ENCODE results near the gene NANOS2. TPM values are rescaled to one million over a fixed set of nuclear protein-coding genes. Genes with fewer than 3 reads are reported as not detected.

Gene NANOS2
- total and polyA plus RNA-seq, 2 of the 13 experiments (the other 11 are each of a cell fraction or from before 2014, with no cell fraction given): not detected

DNA sequence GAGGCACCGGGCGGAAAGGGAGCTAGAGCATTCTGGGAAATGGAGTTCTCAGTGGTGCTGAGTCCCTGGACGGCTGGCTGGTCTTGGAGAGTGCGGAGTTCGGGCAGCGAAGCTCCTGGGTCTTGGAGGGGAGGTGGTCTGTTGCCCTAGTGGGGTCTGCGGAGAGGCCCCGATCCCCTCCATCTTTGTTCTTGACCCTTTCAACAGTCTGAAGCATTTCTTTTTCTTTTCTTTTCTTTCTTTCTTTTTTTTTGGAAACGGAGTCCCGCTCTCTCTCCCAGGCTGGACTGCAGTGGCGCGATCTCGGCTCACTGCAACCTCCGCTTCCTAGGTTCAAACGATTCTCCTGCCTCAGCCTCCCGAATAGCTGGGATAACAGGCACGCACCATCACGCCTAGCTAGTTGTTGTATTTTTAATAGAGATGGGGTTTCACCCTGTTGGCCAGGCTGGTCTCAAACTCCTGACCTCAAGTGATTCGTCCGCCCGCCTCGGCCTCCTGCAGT, 51.2 kb downstream of the NANOS2 start (continued):
- TF ChIP-seq ATF6 (CRISPR knock-in tag; conservative IDR thresholded peaks at IDR 0.05): no peak
- TF ChIP-seq, protein P1, sequence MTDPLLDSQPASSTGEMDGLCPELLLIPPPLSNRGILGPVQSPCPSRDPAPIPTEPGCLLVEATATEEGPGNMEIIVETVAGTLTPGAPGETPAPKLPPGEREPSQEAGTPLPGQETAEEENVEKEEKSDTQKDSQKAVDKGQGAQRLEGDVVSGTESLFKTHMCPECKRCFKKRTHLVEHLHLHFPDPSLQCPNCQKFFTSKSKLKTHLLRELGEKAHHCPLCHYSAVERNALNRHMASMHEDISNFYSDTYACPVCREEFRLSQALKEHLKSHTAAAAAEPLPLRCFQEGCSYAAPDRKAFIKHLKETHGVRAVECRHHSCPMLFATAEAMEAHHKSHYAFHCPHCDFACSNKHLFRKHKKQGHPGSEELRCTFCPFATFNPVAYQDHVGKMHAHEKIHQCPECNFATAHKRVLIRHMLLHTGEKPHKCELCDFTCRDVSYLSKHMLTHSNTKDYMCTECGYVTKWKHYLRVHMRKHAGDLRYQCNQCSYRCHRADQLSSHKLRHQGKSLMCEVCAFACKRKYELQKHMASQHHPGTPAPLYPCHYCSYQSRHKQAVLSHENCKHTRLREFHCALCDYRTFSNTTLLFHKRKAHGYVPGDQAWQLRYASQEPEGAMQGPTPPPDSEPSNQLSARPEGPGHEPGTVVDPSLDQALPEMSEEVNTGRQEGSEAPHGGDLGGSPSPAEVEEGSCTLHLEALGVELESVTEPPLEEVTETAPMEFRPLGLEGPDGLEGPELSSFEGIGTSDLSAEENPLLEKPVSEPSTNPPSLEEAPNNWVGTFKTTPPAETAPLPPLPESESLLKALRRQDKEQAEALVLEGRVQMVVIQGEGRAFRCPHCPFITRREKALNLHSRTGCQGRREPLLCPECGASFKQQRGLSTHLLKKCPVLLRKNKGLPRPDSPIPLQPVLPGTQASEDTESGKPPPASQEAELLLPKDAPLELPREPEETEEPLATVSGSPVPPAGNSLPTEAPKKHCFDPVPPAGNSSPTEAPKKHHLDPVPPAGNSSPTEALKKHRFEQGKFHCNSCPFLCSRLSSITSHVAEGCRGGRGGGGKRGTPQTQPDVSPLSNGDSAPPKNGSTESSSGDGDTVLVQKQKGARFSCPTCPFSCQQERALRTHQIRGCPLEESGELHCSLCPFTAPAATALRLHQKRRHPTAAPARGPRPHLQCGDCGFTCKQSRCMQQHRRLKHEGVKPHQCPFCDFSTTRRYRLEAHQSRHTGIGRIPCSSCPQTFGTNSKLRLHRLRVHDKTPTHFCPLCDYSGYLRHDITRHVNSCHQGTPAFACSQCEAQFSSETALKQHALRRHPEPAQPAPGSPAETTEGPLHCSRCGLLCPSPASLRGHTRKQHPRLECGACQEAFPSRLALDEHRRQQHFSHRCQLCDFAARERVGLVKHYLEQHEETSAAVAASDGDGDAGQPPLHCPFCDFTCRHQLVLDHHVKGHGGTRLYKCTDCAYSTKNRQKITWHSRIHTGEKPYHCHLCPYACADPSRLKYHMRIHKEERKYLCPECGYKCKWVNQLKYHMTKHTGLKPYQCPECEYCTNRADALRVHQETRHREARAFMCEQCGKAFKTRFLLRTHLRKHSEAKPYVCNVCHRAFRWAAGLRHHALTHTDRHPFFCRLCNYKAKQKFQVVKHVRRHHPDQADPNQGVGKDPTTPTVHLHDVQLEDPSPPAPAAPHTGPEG (CRISPR knock-in tag; IDR thresholded peaks at IDR 0.05): no peak
- no peak for TF ChIP-seq ZNF672 (CRISPR knock-in tag; IDR thresholded peaks at IDR 0.05)
- peak; percentile 78; the same call in 1 of the 2 replicates for TF ChIP-seq HNF1A (IDR thresholded peaks at IDR 0.05; ENCODE audit: low read depth)
- TF ChIP-seq HNF1A (CRISPR knock-in tag; IDR thresholded peaks at IDR 0.05; ENCODE audit: borderline replicate concordance): no peak
- no peak for TF ChIP-seq IRX3 (CRISPR knock-in tag; IDR thresholded peaks at IDR 0.05; ENCODE audit: borderline replicate concordance, low read depth)
- 0 out of 2 replicates have a peak, but pooled peaks have one; percentile 39 for TF ChIP-seq FOXC1 (CRISPR knock-in tag; IDR thresholded peaks at IDR 0.05; ENCODE audit: borderline replicate concordance)
- peak; percentile 47; the same call in 1 of the 2 replicates for TF ChIP-seq KAT8 (CRISPR knock-in tag; IDR thresholded peaks at IDR 0.05)
- TF ChIP-seq NFATC3 (CRISPR knock-in tag; IDR thresholded peaks at IDR 0.05): 0 out of 2 replicates have a peak, but pooled peaks have one; percentile 11
- TF ChIP-seq POLR2AphosphoS5 (IDR thresholded peaks at IDR 0.05; ENCODE audit: low read depth, low read length): peak; percentile 83
- no peak for TF ChIP-seq THAP7 (CRISPR knock-in tag; IDR thresholded peaks at IDR 0.05)
- peak; percentile 72 for TF ChIP-seq THAP11 (CRISPR knock-in tag; IDR thresholded peaks at IDR 0.05)
- TF ChIP-seq MXI1 (IDR thresholded peaks at IDR 0.05; ENCODE audit: borderline replicate concordance, low read depth, low read length): no peak; the same call in 2 of the 3 replicates
- TF ChIP-seq ZNF614 (CRISPR knock-in tag; IDR thresholded peaks at IDR 0.05; ENCODE audit: borderline replicate concordance): no peak

All from HepG2 (cell line).